BE2C (cell line): ENCODE data around the gene RALGAPA2.

Experiments
- DNase-seq: peaks from one replicate; pipeline ENCODE4 v3.0.0-alpha.2; 2020
- H3K27me3 ChIP-seq: fragments of 250-450 bp; sonication (Bioruptor Pico); 2 replicates; pipeline ENCODE4 v1.5.1; 2020; ENCODE audit warnings: mild to moderate bottlenecking
- H3K36me3 ChIP-seq: fragments of 250-450 bp; sonication (Bioruptor Pico); 2 replicates; pipeline ENCODE4 v1.5.1; 2020; ENCODE audit warnings: mild to moderate bottlenecking
- H3K4me1 ChIP-seq: fragments of 250-450 bp; sonication (Bioruptor Pico); 2 replicates; pipeline ENCODE4 v1.5.1; 2020
- H3K4me3 ChIP-seq: 2 replicates; pipeline ENCODE4 v1.5.1; 2011; ENCODE audit warnings: low read depth, low read length
- H3K9me3 ChIP-seq: fragments of 250-450 bp; sonication (Bioruptor Pico); 2 replicates; pipeline ENCODE4 v1.5.1; 2020
- TF ChIP-seq, protein P1 (sequence below): IDR thresholded peaks from 2 replicates; pipeline ENCODE4 v1.5.1; 2012; ENCODE audit warnings: mild to moderate bottlenecking, low read depth, low read length

Gene RALGAPA2

GRCh38 chr20:20417876-20418676 is 294.4 kb downstream of the RALGAPA2 start:
- TF ChIP-seq, protein P1, sequence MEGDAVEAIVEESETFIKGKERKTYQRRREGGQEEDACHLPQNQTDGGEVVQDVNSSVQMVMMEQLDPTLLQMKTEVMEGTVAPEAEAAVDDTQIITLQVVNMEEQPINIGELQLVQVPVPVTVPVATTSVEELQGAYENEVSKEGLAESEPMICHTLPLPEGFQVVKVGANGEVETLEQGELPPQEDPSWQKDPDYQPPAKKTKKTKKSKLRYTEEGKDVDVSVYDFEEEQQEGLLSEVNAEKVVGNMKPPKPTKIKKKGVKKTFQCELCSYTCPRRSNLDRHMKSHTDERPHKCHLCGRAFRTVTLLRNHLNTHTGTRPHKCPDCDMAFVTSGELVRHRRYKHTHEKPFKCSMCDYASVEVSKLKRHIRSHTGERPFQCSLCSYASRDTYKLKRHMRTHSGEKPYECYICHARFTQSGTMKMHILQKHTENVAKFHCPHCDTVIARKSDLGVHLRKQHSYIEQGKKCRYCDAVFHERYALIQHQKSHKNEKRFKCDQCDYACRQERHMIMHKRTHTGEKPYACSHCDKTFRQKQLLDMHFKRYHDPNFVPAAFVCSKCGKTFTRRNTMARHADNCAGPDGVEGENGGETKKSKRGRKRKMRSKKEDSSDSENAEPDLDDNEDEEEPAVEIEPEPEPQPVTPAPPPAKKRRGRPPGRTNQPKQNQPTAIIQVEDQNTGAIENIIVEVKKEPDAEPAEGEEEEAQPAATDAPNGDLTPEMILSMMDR = no peak
- Histone ChIP-seq H3K4me1 (peaks cover 23% of the 10 kb centered on the region), H3K27me3 (no peaks in the 10 kb centered on the region), H3K9me3 (no peaks in the 10 kb centered on the region), H3K4me3 (no peak overlapping the region), H3K36me3 (no peaks in the 10 kb centered on the region)
- DNase-seq = no peak

DNA sequence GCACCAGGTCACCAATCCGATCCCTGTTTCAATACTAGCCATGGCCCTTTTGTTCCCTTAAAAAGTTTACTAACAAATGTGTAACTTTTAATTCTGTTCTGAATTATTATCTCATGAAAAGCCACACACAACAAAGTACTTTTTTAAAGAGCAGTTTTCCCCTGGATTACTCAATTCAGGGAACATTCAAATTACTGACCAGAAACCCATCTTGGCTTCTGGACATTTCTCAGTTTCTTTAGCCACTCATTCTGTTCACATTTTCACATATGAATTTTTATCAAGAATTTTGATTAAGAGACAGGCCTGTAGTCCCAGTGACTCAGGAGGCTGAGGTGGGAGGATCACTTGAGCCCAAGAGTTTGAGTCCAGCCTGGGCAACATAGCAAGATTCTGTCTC is 297.1 kb downstream of the RALGAPA2 start:
- DNase-seq = no peak
- peaks cover 26% of the 10 kb centered on the region for H3K4me1 ChIP-seq
- no peaks in the 10 kb centered on the region for H3K36me3 ChIP-seq
- H3K27me3 ChIP-seq = no peaks in the 10 kb centered on the region
- H3K4me3 ChIP-seq = no peak overlapping the region
- no peaks in the 10 kb centered on the region for H3K9me3 ChIP-seq
- TF ChIP-seq, protein P1 = no peak

DNA sequence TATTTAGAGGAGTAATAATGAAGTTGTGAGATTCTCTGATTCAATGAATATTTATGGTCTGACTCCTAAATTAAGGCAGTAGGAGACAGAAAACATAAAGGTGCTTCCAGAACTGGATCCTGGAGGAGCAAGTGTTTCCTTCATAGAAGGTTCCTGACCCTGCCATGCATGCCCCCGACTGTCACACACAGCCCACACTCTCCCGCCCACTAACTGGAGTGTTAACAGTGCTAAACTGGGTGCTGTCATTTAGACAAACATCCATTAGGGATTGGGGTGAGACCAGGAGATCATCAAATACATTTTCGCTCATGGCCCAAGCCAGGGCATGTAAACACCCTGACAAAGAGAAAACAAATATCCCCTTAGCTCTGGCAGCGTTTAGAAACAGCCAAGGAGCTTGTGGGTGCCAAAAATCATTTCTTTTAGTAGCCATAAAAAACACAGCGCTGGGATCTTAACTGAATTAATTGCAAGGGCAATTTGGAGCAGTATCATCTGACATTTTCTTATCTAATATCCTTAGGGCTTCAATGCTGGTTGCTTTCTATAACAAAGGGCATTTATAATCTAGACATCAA is 297.7 kb downstream of the RALGAPA2 start:
- no peak for DNase-seq
- TF ChIP-seq, protein P1 = no peak

GRCh38 chr20:20413810-20414281 is 298.6 kb downstream of the RALGAPA2 start:
- H3K27me3 ChIP-seq = no peaks in the 10 kb centered on the region
- DNase-seq = no peak
- H3K4me1 ChIP-seq = peaks cover 35% of the 10 kb centered on the region
- no peaks in the 10 kb centered on the region for H3K9me3 ChIP-seq
- H3K36me3 ChIP-seq = no peaks in the 10 kb centered on the region
- no peak overlapping the region for H3K4me3 ChIP-seq
- TF ChIP-seq, protein P1 = no peak

More for the DNA sequence above, 297.7 kb downstream of the RALGAPA2 start:
- peaks cover 28% of the 10 kb centered on the region for H3K4me1 ChIP-seq
- H3K36me3 ChIP-seq = no peaks in the 10 kb centered on the region
- no peaks in the 10 kb centered on the region for H3K9me3 ChIP-seq
- no peak overlapping the region for H3K4me3 ChIP-seq
- H3K27me3 ChIP-seq = no peaks in the 10 kb centered on the region

- TF ChIP-seq, protein P1 = no peak
- peaks cover 46% of the 10 kb centered on the region for H3K4me1 ChIP-seq
Measured at GRCh38 chr20:20412750-20413149, 299.7 kb downstream of the RALGAPA2 start.

DNA sequence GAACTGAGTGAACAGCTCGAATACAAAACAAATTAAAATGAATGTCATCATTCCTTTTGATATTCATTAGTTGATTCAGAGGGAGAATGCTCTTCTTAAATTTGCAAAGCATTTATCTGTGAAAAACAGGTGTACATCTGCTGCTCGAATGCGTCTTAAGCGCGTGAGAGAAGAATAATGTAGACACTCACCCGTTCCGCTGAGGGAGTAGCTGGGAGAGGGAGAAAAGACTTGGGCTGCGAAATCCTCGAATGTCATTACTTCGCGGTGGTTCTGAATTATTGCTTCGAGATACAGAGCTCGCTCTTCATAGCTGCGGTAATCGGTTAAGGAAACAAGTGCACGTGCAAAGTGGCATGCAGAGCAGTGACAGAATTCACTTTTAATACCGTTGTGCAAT is 300.6 kb downstream of the RALGAPA2 start:
- DNase-seq = no peak
- TF ChIP-seq, protein P1 = no peak
- H3K4me1 ChIP-seq = peaks cover 46% of the 10 kb centered on the region

More at GRCh38 chr20:20412750-20413149, 299.7 kb downstream of the RALGAPA2 start:
- Histone ChIP-seq H3K27me3 (no peaks in the 10 kb centered on the region), H3K9me3 (no peaks in the 10 kb centered on the region), H3K36me3 (no peaks in the 10 kb centered on the region), H3K4me3 (no peak overlapping the region)
- no peak for DNase-seq

More for the DNA sequence above, 300.6 kb downstream of the RALGAPA2 start:
- H3K9me3 ChIP-seq = no peaks in the 10 kb centered on the region
- no peak overlapping the region for H3K4me3 ChIP-seq
- H3K36me3 ChIP-seq = no peaks in the 10 kb centered on the region
- H3K27me3 ChIP-seq = no peaks in the 10 kb centered on the region
